NOMO-1 treated with dmso at 0.1 percent for 144 hours (cell line): Measurements from ENCODE around the gene MT1F.
"Not testable (repeated sequence)": the region's sequence is repeated elsewhere in the genome, so short reads cannot be mapped to it uniquely, and the experiment has no call there.

Source experiments
- DNase-seq: peaks from one replicate; lab custom pipeline; 2025; ENCODE audit not compliant: unreplicated experiment; lab: John Stamatoyannopoulos, UW

MT1F gene

GRCh38 chr16:56643080-56643778 lies 14.5 kb upstream of the MT1F start:
- DNase-seq: peak; percentile 74

- no peak for DNase-seq
These were observed 13.9 kb upstream of the MT1F start for GRCh38 chr16:56643833-56644232.

GRCh38 chr16:56645311-56645710 lies 12.4 kb upstream of the MT1F start:
- DNase-seq: no peak

- no peak for DNase-seq
These were observed 11.9 kb upstream of the MT1F start for GRCh38 chr16:56645838-56646237.

GRCh38 chr16:56647641-56648431 lies 9.9 kb upstream of the MT1F start:
- no peak for DNase-seq

GRCh38 chr16:56649271-56649670 lies 8.5 kb upstream of the MT1F start:
- DNase-seq: no peak

GRCh38 chr16:56649820-56650219 lies 7.9 kb upstream of the MT1F start:
- no peak for DNase-seq

GRCh38 chr16:56651586-56651985 lies 6.2 kb upstream of the MT1F start, which contains the start of gene MT1B:
MT1B (plus strand) TSS chr16:56651886; CDS start chr16:56651954, 68 bp downstream.
- no peak for DNase-seq

- no peak for DNase-seq
These were observed 5.2 kb upstream of the MT1F start for GRCh38 chr16:56652600-56652999.

- no peak for DNase-seq
These were observed 4.5 kb upstream of the MT1F start for GRCh38 chr16:56653218-56653617.

GRCh38 chr16:56658327-56658875 lies 642 bp downstream of the MT1F start:
- DNase-seq: no peak

GRCh38 chr16:56662357-56663354 lies 4.9 kb downstream of the MT1F start:
- DNase-seq: no peak

- no peak for DNase-seq
These were observed 6.7 kb downstream of the MT1F start for GRCh38 chr16:56664506-56664905.

GRCh38 chr16:56665286-56666261 lies 7.8 kb downstream of the MT1F start:
- DNase-seq: not testable (repeated sequence)

- peak; percentile 83 for DNase-seq
These were observed 10.1 kb downstream of the MT1F start, which contains the start of gene MT1G for GRCh38 chr16:56667581-56668571. MT1G (minus strand) TSS chr16:56668065; CDS start chr16:56667993, 72 bp downstream.

GRCh38 chr16:56669005-56669839 lies 11.5 kb downstream of the MT1F start, which contains the start of gene MT1H:
MT1H (plus strand) TSS chr16:56669814; CDS start chr16:56669885, 71 bp downstream.
- peak; percentile 58 for DNase-seq
